HepG2 (cell line): Measurements from ENCODE around the gene TUBB4A. TPM values are rescaled to one million over a fixed set of nuclear protein-coding genes. Genes with fewer than 3 reads are reported as not detected.
A peak's percentile ranks its signal among the peaks of the same experiment; 100 is the strongest.

Experiments used
- BRD4 ChIP-seq: sonication (generic); formaldehyde crosslinking; IDR thresholded peaks from 2 replicates; pipeline ENCODE4 v1.4.0; 2020; ENCODE audit warnings: missing genetic modification reagents
- FOSL2 ChIP-seq: sonication (generic); formaldehyde crosslinking; IDR thresholded peaks from 2 replicates; pipeline ENCODE4 v1.4.0; 2020; ENCODE audit warnings: missing genetic modification reagents
- HMGXB4 ChIP-seq, 2 experiments: sonication (generic) in 1 of 2; formaldehyde crosslinking in 1 of 2; IDR thresholded peaks; 2 replicates each; pipeline versions ENCODE4 v1.4.0 to v1.6.1; 2018 to 2020; ENCODE audit warnings: missing genetic modification reagents in 2 of 2, borderline replicate concordance in 1 of 2, low read depth in 1 of 2, mild to moderate bottlenecking in 1 of 2, missing biosample characterization in 1 of 2
- KLF9 ChIP-seq: IDR thresholded peaks from 2 replicates; pipeline ENCODE4 v1.6.1; 2016; ENCODE audit warnings: low read depth
- MEIS1 ChIP-seq: sonication (generic); formaldehyde crosslinking; IDR thresholded peaks from 2 replicates; pipeline ENCODE4 v1.9.0; 2021; ENCODE audit warnings: mild to moderate bottlenecking, missing genetic modification reagents, moderate library complexity, borderline replicate concordance
- NR1H2 ChIP-seq: sonication (generic); formaldehyde crosslinking; IDR thresholded peaks from 2 replicates; pipeline ENCODE4 v1.8.1; 2022; ENCODE audit warnings: low read depth, missing genetic modification reagents, borderline replicate concordance
- SSRP1 ChIP-seq: IDR thresholded peaks from 2 replicates; pipeline ENCODE4 v1.6.1; 2016; ENCODE audit warnings: control low read depth
- STAT5B ChIP-seq: sonication (generic); formaldehyde crosslinking; IDR thresholded peaks from 2 replicates; pipeline ENCODE4 v1.4.0; 2020; ENCODE audit warnings: missing genetic modification reagents
- THAP11 ChIP-seq: IDR thresholded peaks from 2 replicates; pipeline ENCODE4 v1.6.1; 2016; ENCODE audit warnings: missing biosample characterization, missing genetic modification reagents
- ZFP36L2 ChIP-seq: sonication (generic); formaldehyde crosslinking; IDR thresholded peaks from 2 replicates; pipeline ENCODE4 v1.4.0; 2020; ENCODE audit warnings: missing genetic modification reagents
- ZKSCAN8 ChIP-seq: IDR thresholded peaks from 2 replicates; pipeline ENCODE4 v1.6.1; 2016; ENCODE audit warnings: borderline replicate concordance, missing genetic modification reagents, missing compliant biosample characterization
- ZNF326 ChIP-seq: sonication (generic); formaldehyde crosslinking; IDR thresholded peaks from 2 replicates; pipeline ENCODE4 v1.4.0; 2020; ENCODE audit warnings: missing genetic modification reagents, borderline replicate concordance
- ZNF629 ChIP-seq: sonication (generic); formaldehyde crosslinking; conservative IDR thresholded peaks from 2 replicates; pipeline ENCODE4 v1.5.0; 2020; ENCODE audit warnings: missing genetic modification reagents
- ZNF687 ChIP-seq: sonication (generic); formaldehyde crosslinking; IDR thresholded peaks from 2 replicates; pipeline ENCODE4 v1.5.1; 2020; ENCODE audit warnings: mild to moderate bottlenecking, missing genetic modification reagents, moderate library complexity
- polyA plus RNA-seq, 8 experiments: library from polyadenylated mRNA; depleted of rRNA in 3 of 8; stranded (reverse) in 7 of 8; unstranded in 1 of 8; fragments of >200 nt; fragmentation: Illumina TruSeq in 4 of 8; extraction: Trizol in 4 of 8; gene quantifications; 2 replicates each; pipeline versions ENCODE4 v1.2.1 to v1.2.3, GENCODE V29; 2011 to 2016; ENCODE audit warnings: low read depth in 4 of 8, missing spikeins in 1 of 8, mixed read lengths in 1 of 8; ENCODE audit not compliant: insufficient read depth in 1 of 8
- total RNA-seq, 5 experiments: library from RNA; depleted of rRNA; stranded (reverse); fragments of >200 nt; fragmentation: Illumina TruSeq; extraction: Trizol; gene quantifications; 2 replicates each; pipeline ENCODE4 v1.2.3, GENCODE V29; 2016; ENCODE audit warnings: low read depth in 1 of 5
- TF ChIP-seq, protein P1 (sequence below): sonication (generic); formaldehyde crosslinking; IDR thresholded peaks from 2 replicates; pipeline ENCODE4; 2020; ENCODE audit warnings: missing genetic modification reagents, mild to moderate bottlenecking, borderline replicate concordance
- TF ChIP-seq, protein P2 (sequence below): sonication (generic); formaldehyde crosslinking; IDR thresholded peaks from 2 replicates; pipeline ENCODE4 v1.5.1; 2020; ENCODE audit warnings: mild to moderate bottlenecking, missing genetic modification reagents, moderate library complexity
- TF ChIP-seq, protein P3 (sequence below): IDR thresholded peaks from 2 replicates; pipeline ENCODE4 v1.6.1; 2018; ENCODE audit warnings: missing genetic modification reagents

TUBB4A gene
- total and polyA plus RNA-seq, 2 of the 13 experiments (the other 11 are each of a cell fraction or from before 2014, with no cell fraction given) = not detected

- TF ChIP-seq, protein P1, sequence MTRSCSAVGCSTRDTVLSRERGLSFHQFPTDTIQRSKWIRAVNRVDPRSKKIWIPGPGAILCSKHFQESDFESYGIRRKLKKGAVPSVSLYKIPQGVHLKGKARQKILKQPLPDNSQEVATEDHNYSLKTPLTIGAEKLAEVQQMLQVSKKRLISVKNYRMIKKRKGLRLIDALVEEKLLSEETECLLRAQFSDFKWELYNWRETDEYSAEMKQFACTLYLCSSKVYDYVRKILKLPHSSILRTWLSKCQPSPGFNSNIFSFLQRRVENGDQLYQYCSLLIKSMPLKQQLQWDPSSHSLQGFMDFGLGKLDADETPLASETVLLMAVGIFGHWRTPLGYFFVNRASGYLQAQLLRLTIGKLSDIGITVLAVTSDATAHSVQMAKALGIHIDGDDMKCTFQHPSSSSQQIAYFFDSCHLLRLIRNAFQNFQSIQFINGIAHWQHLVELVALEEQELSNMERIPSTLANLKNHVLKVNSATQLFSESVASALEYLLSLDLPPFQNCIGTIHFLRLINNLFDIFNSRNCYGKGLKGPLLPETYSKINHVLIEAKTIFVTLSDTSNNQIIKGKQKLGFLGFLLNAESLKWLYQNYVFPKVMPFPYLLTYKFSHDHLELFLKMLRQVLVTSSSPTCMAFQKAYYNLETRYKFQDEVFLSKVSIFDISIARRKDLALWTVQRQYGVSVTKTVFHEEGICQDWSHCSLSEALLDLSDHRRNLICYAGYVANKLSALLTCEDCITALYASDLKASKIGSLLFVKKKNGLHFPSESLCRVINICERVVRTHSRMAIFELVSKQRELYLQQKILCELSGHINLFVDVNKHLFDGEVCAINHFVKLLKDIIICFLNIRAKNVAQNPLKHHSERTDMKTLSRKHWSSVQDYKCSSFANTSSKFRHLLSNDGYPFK (CRISPR knock-in tag) = peak; percentile 51; the same call in 1 of the 2 replicates
- TF ChIP-seq ZNF326 (CRISPR knock-in tag) (no peak), ZNF687 (CRISPR knock-in tag) (peak; percentile 71), THAP11 (CRISPR knock-in tag) (peak; percentile 74), BRD4 (CRISPR knock-in tag) (no peak), ZFP36L2 (CRISPR knock-in tag) (no peak), SSRP1 (CRISPR knock-in tag) (no peak), ZKSCAN8 (peak; percentile 62; the same call in 1 of the 2 replicates), FOSL2 (CRISPR knock-in tag) (peak; percentile 17; the same call in 1 of the 2 replicates), KLF9 (0 out of 2 replicates have a peak, but pooled peaks have one; percentile 40), STAT5B (CRISPR knock-in tag) (no peak), MEIS1 (CRISPR knock-in tag) (peak; percentile 91; the same call in 1 of the 2 replicates), ZNF629 (no peak), NR1H2 (CRISPR knock-in tag) (no peak), HMGXB4 (CRISPR knock-in tag; IDR thresholded peaks at IDR 0.05; ENCODE audit: borderline replicate concordance in 1 of 2, low read depth in 1 of 2) (peak; percentile 83 to 89)
- TF ChIP-seq, protein P2, sequence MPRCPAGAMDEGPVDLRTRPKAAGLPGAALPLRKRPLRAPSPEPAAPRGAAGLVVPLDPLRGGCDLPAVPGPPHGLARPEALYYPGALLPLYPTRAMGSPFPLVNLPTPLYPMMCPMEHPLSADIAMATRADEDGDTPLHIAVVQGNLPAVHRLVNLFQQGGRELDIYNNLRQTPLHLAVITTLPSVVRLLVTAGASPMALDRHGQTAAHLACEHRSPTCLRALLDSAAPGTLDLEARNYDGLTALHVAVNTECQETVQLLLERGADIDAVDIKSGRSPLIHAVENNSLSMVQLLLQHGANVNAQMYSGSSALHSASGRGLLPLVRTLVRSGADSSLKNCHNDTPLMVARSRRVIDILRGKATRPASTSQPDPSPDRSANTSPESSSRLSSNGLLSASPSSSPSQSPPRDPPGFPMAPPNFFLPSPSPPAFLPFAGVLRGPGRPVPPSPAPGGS = no peak
- TF ChIP-seq, protein P3, sequence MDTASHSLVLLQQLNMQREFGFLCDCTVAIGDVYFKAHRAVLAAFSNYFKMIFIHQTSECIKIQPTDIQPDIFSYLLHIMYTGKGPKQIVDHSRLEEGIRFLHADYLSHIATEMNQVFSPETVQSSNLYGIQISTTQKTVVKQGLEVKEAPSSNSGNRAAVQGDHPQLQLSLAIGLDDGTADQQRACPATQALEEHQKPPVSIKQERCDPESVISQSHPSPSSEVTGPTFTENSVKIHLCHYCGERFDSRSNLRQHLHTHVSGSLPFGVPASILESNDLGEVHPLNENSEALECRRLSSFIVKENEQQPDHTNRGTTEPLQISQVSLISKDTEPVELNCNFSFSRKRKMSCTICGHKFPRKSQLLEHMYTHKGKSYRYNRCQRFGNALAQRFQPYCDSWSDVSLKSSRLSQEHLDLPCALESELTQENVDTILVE (CRISPR knock-in tag) = 0 out of 2 replicates have a peak, but pooled peaks have one; percentile 40
Observed at GRCh38 chr19:6460099-6460884, 41.8 kb downstream of the TUBB4A start (continued).
